HepG2 (cell line): ENCODE results near the gene TFEB. TPM values are rescaled to one million over a fixed set of nuclear protein-coding genes. Genes with fewer than 3 reads are reported as not detected.

ENCODE experiments used
- CAMTA2 ChIP-seq: sonication (generic); formaldehyde crosslinking; IDR thresholded peaks from 2 replicates; pipeline ENCODE4 v1.4.0; 2020; ENCODE audit warnings: mild to moderate bottlenecking, missing genetic modification reagents, borderline replicate concordance
- CBX1 ChIP-seq: IDR thresholded peaks from one replicate; pipeline ENCODE4 v1.6.1; 2016; ENCODE audit warnings: antibody characterized with exemption, low read depth
- CENPX ChIP-seq: sonication (generic); formaldehyde crosslinking; IDR thresholded peaks from 2 replicates; pipeline ENCODE4 v1.9.0; 2021; ENCODE audit warnings: mild to moderate bottlenecking, missing genetic modification reagents, moderate library complexity
- EEA1 ChIP-seq: sonication (generic); formaldehyde crosslinking; IDR thresholded peaks from 2 replicates; pipeline ENCODE4 v1.5.1; 2020; ENCODE audit warnings: mild to moderate bottlenecking, missing genetic modification reagents, borderline replicate concordance
- ETV5 ChIP-seq: IDR thresholded peaks from 2 replicates; pipeline ENCODE4 v1.6.1; 2018; ENCODE audit warnings: missing biosample characterization, missing genetic modification reagents, inconsistent platforms, borderline replicate concordance
- FOXP4 ChIP-seq: sonication (generic); formaldehyde crosslinking; IDR thresholded peaks from 2 replicates; pipeline ENCODE4 v1.4.0; 2020; ENCODE audit warnings: missing genetic modification reagents
- GLMP ChIP-seq: sonication (generic); formaldehyde crosslinking; IDR thresholded peaks from 2 replicates; pipeline ENCODE4 v1.9.0; 2021; ENCODE audit warnings: missing genetic modification reagents, mild to moderate bottlenecking, borderline replicate concordance
- MTA3 ChIP-seq: sonication (generic); formaldehyde crosslinking; IDR thresholded peaks from 2 replicates; pipeline ENCODE4 v1.4.0; 2020; ENCODE audit warnings: missing genetic modification reagents
- SIN3A ChIP-seq: IDR thresholded peaks from 2 replicates; pipeline ENCODE4 v1.6.1; 2011; ENCODE audit warnings: low read depth, mild to moderate bottlenecking, control low read depth, low read length, borderline replicate concordance
- SMAD3 ChIP-seq: sonication (generic); formaldehyde crosslinking; IDR thresholded peaks from 2 replicates; pipeline ENCODE4 v1.4.0; 2020; ENCODE audit warnings: missing genetic modification reagents
- SOX13 ChIP-seq, 3 experiments: fragments of 450-650 bp in 1 of 3; sonication (generic) in 1 of 3; formaldehyde crosslinking in 1 of 3; IDR thresholded peaks in 2 of 3; conservative IDR thresholded peaks in 1 of 3; 2 replicates each; pipeline versions ENCODE4 v1.5.0 to v1.6.1; 2016 to 2020; ENCODE audit warnings: antibody characterized with exemption in 1 of 3, mild to moderate bottlenecking in 1 of 3, missing compliant biosample characterization in 1 of 3, missing genetic modification reagents in 1 of 3, moderate library complexity in 1 of 3
- TEAD3 ChIP-seq: optimal IDR thresholded peaks from 2 replicates; pipeline ENCODE3; 2016; ENCODE audit warnings: borderline replicate concordance
- ZBTB4 ChIP-seq: sonication (generic); formaldehyde crosslinking; IDR thresholded peaks from 2 replicates; pipeline ENCODE4 v1.4.0; 2020; ENCODE audit warnings: missing genetic modification reagents, mild to moderate bottlenecking, borderline replicate concordance
- ZC3H4 ChIP-seq: sonication (generic); formaldehyde crosslinking; IDR thresholded peaks from 2 replicates; pipeline ENCODE4 v1.4.0; 2020; ENCODE audit warnings: missing genetic modification reagents, borderline replicate concordance
- ZNF234 ChIP-seq: sonication (generic); formaldehyde crosslinking; conservative IDR thresholded peaks from 2 replicates; pipeline ENCODE4 v1.5.1; 2020; ENCODE audit warnings: mild to moderate bottlenecking, missing genetic modification reagents
- ZNF674 ChIP-seq: sonication (generic); formaldehyde crosslinking; IDR thresholded peaks from 2 replicates; pipeline ENCODE4 v1.5.0; 2020; ENCODE audit warnings: low read depth, mild to moderate bottlenecking, missing genetic modification reagents
- ZNF687 ChIP-seq: sonication (generic); formaldehyde crosslinking; IDR thresholded peaks from 2 replicates; pipeline ENCODE4 v1.5.1; 2020; ENCODE audit warnings: mild to moderate bottlenecking, missing genetic modification reagents, moderate library complexity
- polyA plus RNA-seq, 8 experiments: library from polyadenylated mRNA; depleted of rRNA in 3 of 8; stranded (reverse) in 7 of 8; unstranded in 1 of 8; fragments of >200 nt; fragmentation: Illumina TruSeq in 4 of 8; extraction: Trizol in 4 of 8; gene quantifications; 2 replicates each; pipeline versions ENCODE4 v1.2.1 to v1.2.3, GENCODE V29; 2011 to 2016; ENCODE audit warnings: low read depth in 4 of 8, missing spikeins in 1 of 8, mixed read lengths in 1 of 8; ENCODE audit not compliant: insufficient read depth in 1 of 8
- total RNA-seq, 5 experiments: library from RNA; depleted of rRNA; stranded (reverse); fragments of >200 nt; fragmentation: Illumina TruSeq; extraction: Trizol; gene quantifications; 2 replicates each; pipeline ENCODE4 v1.2.3, GENCODE V29; 2016; ENCODE audit warnings: low read depth in 1 of 5

Gene TFEB
- total and polyA plus RNA-seq, 2 of the 13 experiments (the other 11 are each of a cell fraction or from before 2014, with no cell fraction given) = 13.3 to 18.7 TPM

GRCh38 chr6:41735427-41736185 lies at the start of gene TFEB (continued):
- TF ChIP-seq ZNF687 = peak; percentile 56
- TF ChIP-seq CENPX = no peak
- no peak for TF ChIP-seq SOX13 (IDR thresholded peaks at IDR 0.05)
- peak in 1 of 2 experiments; percentile 68; a peak in 1 of 4 replicates for TF ChIP-seq SOX13 (CRISPR knock-in tag; conservative IDR thresholded peaks at IDR 0.05 in 1 of 2, IDR thresholded peaks at IDR 0.05 in 1 of 2)
- 0 out of 2 replicates have a peak, but pooled peaks have one; percentile 76 for TF ChIP-seq ZNF234
- peak; percentile 85 for TF ChIP-seq SMAD3 (CRISPR knock-in tag)
- TF ChIP-seq TEAD3 (CRISPR knock-in tag) = peak; percentile 74
- TF ChIP-seq ZC3H4 (CRISPR knock-in tag) = no peak
- no peak for TF ChIP-seq CAMTA2 (CRISPR knock-in tag)
- peak; percentile 50; the same call in 1 of the 2 replicates for TF ChIP-seq ETV5 (CRISPR knock-in tag)
- TF ChIP-seq ZBTB4 = 0 out of 2 replicates have a peak, but pooled peaks have one; percentile 46
- no peak for TF ChIP-seq EEA1 (CRISPR knock-in tag)
- TF ChIP-seq ZNF674 (CRISPR knock-in tag) = no peak
- TF ChIP-seq FOXP4 = peak; percentile 64; the same call in 1 of the 2 replicates
- TF ChIP-seq CBX1 = peak; percentile 40
- TF ChIP-seq MTA3 (CRISPR knock-in tag) = no peak
- TF ChIP-seq GLMP (CRISPR knock-in tag) = no peak
- peak; percentile 89; the same call in 1 of the 2 replicates for TF ChIP-seq SIN3A
